ENCODE results near the gene PROC. TPM values are rescaled to one million over a fixed set of nuclear protein-coding genes. Genes with fewer than 3 reads are reported as not detected.
"Not testable (repeated sequence)": the region's sequence is repeated elsewhere in the genome, so short reads cannot be mapped to it uniquely, and the experiment has no call there.

The PROC gene
- total RNA-seq, 1 donor from 2014 or later: under 0.01 TPM

DNA sequence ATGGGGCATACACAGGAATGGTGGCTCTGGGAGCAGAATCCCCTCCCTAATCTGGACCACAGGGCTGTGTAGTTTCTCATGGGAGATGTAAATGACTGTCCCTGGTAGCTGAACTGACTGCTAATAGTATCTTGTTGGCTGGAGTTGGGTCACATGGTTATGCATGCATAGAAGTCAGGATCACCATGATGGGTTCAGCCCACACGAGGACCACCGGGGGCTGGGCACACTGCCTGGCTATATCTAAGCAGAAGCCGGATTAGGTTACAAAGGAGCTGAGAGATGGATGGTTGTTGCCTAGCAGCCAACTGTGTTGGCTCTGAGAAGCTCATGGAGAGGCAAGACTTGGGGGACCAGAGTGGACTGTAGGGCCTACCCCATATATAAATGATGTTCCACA, 23.7 kb upstream of the PROC start:
- no peak for DNase-seq (ENCODE audit: low read depth in 2 of 2)

DNA sequence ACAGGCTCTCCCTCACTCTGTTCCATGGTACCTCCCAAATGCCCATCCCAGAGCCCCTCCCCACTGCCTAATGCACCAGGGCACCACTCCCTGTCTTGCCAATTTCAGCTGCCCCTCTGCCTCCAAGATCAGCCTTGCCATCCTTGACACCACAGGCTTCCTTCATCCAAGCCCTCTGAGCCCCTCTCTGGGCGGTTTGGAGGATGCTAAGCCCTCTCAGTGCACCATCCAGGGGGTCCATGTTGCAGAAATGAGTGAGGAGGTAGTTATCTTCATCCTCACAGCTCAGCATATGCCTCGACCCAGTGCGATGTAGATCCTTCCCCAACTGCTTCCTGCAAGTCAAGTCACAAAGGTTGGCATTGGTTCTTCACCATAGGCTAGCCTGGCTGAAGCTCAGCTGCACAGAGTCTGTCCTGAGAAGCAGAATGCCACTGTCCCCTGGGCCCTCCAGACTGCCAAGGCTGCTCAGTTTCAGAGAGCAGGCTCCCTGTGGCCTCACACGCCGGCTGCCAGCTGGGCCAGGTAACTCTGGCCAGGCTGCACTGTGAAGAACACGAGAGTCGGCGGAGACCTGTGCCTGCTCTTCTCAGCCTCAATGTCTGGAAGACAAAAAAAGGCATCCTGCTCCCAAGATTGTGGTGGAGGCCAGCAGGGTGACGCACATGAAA, 20.5 kb upstream of the PROC start:
- DNase-seq (ENCODE audit: low read depth in 2 of 2): no peak

DNA sequence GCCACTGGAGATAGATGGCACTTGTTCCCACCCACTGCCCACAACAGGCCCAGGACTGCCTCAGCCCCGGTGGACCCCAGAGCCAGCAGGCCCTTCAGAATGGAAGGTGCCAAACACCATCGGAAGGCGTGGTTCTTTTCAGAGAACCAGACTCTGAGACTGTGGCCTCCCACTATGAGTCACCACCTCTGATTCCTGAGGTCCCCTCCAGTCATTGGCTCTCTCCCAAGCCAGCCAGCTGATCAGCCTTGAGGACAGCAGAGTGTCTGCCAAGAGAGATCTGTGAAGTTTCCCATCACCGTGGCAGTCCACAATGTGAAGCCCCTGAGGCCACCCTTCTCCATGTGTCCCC, 20.0 kb upstream of the PROC start:
- peak; percentile 17 to 93 for DNase-seq (ENCODE audit: low read depth in 2 of 2)

DNA sequence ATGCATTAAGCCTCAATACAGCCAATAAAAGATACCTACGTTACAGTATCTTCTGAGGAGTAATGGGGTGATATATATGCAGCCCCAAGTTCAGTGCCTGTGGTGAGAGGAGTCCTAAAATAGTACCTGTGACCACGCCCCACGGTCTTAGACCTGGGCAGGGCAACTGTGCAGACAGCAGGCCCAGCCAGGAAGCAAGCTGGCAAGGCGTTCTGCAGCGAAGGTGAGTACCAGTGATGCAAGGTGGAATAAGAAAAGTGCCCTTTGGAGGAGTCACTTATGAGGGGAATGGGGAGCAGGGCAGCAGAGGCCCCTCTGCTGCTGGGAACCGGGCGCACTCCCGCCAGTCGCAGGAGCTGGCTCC, 17.7 kb upstream of the PROC start:
- no peak for DNase-seq (ENCODE audit: low read depth in 2 of 2)

DNA sequence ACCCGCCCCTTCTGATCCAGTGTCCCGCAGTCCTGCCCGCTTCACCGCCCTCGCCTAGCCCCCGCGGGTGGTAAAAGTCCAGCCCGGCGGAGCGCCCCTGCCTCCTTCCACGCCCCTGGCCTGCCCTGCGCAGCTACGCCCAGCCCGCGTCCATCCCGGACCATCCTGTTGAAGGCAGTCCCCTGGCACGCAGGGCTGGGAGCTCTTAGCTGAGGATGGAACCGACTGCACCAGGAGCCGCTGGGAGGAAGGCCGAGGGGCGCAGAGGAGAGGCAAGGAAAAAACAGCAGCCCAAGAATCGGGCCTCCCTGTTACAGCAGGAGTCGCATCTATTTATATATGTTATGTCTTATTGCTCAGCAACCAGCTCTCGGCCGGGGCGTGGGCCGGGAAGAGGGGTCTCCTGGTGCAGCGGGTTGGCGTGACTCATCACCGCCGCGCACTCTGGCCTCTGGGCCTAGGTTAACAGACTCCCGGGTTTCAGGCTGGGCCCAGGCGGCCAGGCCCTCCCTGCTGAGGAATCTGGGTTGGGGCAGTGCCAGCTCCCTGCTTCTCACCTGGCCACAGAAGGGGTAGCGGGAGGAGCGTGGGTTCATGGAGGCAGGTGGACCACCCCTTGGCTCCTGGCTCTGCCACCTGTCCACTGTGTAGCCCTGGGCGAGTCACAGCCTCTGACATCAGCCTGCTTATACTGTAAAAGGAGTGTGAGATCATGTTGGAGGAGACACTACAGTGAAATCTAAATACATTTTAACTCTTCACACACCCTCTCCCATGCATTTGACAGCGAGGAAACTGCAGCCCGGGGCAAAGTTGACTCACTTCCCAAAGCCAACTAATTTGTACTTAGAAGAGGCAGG, 17.1 kb upstream of the PROC start:
- DNase-seq (ENCODE audit: low read depth in 2 of 2): peak in 1 of 2 donors; percentile 49

DNA sequence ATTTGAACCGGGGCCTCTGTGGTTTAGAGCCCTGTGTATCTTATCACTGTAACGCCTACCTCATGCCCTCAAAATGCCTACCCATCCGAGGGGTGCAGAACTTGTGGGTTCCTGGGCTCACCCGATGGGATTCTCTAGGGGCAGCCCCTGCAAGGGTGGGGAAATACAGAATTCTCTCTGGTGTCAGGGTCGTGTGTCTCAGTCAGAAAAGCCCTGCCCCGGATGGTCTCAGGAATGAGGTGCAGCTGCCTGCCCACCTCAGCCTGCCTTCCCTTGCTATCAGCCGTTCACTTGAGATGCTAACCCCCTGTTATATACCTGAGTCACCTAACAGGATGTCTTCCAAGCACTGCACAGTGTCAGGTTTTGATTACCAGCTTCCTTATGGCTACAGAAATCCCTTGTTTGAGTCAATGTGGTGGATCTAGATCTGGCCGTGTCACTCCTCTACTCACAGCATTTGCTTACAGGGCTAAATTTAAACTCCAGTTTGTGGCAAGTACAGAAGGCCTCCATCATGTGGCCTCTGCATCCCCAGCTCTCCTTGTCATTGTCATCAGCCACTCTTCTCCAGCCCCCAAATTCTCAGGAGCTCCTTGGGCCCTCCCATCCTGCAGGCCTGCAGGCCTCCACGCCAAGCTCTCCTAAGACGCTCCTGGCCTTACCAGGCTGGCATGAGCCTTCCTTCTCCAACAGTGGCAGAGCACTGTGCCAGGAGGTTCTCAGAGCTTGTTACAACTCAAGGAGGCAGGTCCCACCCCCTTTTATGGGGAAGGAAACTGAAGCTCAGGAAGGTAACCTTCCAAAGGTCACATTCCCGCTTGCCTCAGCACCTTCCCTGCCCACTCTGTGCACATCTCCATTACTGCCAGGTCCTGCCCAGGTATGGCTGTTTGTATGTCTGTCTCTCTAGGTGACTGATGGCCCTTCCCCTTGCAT, 16.2 kb upstream of the PROC start:
- DNase-seq (ENCODE audit: low read depth in 2 of 2): no peak

DNA sequence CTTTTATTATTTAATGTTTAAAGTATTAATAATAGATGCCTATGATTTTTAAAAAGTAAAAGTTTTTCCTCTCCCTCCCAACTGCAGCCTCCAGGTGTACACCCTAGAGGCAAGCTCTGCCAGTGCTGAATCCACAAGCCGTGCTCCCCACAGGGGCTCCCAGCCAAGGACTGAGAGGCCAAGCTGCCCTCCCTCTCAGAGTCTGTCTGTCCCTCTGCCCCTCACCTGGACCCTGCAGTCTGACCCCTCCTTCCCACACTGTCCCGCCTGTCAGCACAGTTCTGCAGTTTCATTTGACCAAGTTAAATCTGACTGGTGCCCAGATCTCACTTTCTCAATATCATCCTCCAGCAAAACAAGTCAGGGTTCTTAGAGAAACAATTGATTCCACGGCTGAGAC, 14.8 kb upstream of the PROC start:
- DNase-seq (ENCODE audit: low read depth in 2 of 2): no peak

DNA sequence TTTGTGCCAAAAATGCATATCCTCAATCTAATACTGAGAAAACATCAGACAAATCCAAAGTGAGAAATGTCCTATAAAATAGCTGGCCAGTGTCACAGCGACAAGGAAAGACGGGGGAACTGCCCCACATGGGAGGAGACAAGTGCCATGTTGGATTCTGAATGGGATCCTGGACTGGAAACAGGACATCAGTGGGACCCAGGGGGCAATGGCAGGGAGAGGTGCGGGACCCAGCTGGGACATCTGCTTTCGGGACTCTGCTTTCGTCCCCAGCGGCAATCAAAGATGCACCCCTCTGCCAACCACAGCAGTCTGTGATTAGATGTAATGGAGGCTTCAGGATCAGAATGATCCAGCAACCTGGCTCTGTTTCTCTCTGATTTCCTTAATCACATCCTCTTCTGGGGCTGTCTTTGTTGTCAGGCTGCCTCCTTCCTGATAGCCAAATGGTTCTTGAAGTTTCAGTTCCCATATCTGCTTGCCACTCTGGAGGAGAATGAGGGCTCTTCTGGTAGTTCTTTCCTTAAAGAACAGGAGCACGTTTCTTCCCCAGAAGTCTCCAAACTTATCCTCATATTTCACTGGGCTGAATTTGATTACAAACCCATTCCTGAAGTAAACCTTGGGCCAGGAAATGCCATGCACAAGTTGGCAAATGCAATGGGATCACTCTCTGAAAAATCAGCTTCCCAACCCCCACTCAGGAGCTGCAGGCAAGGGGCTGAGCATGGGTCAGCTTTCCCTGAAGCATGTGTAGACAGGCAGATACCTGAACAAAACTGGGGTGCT, 13.6 kb upstream of the PROC start:
- DNase-seq (ENCODE audit: low read depth in 2 of 2): no peak

DNA sequence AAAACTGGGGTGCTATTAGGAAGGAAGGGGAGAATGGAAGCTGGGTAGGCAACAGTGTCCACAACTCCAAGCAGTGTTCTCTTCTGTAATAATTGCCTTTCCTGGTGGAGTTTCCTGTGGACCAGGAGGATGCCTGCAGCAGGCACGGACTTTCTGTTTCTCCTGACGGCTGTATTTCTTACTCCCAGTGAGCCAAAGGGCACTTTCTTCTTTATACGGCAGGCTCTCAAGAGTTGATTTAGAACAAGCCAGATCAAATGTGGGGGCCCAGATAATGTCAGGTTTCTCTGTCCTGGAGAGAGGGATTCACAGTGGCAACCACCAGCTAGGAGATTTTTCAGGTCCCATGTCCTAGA, 13.0 kb upstream of the PROC start:
- DNase-seq (ENCODE audit: low read depth in 2 of 2): peak in 1 of 2 donors; percentile 44

DNA sequence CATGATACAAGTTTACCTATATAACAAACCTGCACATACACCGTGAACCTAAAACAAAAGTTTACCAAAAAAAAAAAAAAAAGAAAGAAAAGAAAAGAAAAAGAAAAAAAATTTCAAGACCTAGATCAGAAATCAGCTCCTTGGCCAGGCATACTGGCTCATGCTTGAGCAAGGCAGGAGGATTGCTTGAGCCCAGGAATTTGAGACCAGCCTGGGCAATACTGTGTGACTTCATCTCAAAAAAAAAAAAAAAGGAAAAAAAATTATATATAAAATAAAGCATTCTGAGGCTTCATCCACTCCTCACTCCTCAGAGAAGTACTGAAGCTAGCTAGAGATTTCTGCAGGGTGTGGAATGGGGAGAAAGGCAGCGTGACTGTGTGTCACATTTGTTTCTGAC, 11.8 kb upstream of the PROC start:
- DNase-seq (ENCODE audit: low read depth in 2 of 2): no peak

DNA sequence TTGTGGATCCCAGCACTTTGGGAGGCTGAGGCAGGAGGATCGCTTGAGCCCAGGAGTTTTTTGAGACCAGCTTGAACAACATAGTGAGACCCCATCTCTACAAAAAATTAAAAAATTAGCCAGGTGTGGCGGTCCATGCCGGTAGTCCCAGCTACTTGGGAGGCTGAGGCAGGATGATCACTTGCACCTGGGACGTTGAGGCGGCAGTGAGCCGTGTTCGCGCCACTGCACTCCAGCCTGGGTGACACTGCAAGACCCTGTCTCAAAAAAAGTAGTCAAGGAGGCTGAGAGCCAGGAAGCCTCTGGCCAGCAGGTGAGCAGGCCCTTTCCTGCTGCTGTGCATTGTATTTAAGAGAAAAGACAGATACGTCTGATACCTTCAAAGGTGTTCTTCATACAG, 11.1 kb upstream of the PROC start:
- DNase-seq (ENCODE audit: low read depth in 2 of 2): no peak

DNA sequence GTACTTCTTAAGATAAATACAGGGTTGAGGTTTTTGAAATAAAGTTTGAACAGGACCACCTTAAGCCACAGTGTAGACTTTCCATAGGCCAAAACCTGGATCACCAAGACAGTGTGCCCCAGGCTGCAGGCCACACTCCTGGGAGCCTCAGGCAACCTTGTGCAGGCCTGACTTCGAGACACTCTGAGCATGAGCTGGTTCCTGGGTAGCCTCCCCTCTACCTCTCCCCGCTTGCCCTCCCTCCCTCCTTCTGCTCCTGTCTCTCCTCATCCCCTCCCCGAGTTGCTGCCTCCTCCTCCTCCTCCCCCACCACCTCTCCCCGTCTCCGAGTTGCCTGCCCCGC, 10.6 kb upstream of the PROC start:
- no peak for DNase-seq (ENCODE audit: low read depth in 2 of 2)

DNA sequence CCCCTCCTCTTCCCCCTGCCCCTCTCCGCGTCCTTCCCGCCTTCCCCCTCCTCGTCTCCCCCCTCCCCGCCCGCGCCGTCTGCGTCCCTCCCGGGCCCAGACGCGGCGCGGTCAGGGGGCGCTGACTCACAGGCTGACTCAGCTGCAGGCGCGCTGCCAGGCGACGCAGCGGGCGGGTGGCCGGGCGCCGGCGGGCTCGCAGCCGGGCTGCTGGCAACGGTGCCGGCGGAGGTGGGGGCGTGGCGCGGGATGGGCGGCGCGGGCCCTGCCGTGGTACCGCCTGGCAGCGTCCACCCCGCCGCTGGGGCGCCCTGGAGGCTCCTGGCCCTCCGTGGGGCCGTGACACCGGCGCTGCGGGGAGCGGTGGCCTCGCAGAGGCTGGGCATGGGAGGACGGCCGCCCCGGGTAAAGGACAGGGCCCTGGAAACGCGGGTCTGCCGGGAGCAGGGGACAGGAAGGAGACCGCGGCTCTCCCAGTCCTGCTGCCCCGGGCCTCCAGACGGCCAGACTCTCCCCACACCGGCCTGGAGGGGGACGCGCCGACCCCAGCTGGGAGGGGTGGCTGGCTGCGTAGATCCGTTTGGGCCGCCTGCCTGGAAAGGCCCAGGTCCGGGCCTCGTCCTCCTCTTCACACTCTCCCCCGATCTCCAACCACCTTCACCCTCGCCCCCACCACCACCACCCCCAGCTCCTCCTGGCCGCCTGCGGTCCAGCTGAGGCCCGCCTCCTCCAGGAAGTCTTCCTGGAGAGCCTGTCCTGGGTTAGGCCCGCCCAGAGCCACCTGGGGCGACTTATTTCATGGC, 10.0 kb upstream of the PROC start:
- DNase-seq (ENCODE audit: low read depth in 2 of 2): peak; percentile 94

DNA sequence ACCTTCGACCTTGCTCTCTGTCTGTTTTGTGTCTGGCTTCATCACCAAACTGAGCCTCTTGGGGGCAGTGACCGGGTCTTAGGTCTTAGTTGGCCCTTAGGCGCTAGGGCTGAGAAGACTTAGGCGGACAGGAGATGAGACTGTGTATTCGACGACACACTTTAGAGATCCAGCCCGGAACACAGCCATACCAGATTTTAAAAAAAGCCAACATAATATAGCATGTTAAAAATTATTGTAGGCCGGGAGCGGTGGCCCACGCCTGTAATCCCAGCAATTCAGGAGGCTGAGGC, 9.5 kb upstream of the PROC start:
- DNase-seq (ENCODE audit: low read depth in 2 of 2): no peak

DNA sequence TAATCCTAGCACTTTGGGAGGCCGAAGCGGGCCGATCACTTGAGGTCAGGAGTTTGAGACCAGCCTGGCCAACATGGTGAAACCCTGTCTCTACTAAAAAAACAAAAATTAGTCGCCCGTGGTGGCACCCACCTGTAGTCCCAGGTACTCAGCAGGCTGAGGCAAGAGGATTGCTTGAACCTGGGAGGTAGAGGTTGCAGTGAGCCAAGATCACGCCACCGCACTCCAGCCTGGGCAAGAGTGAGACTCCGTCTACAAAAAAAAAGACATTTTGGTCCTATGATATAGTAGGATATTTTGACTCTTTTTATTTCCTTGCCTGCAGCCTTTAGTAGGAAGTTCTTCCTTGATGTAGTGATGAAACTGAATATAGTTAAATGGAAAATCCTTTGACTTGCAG, 8.5 kb upstream of the PROC start:
- DNase-seq (ENCODE audit: low read depth in 2 of 2): not testable (repeated sequence)

DNA sequence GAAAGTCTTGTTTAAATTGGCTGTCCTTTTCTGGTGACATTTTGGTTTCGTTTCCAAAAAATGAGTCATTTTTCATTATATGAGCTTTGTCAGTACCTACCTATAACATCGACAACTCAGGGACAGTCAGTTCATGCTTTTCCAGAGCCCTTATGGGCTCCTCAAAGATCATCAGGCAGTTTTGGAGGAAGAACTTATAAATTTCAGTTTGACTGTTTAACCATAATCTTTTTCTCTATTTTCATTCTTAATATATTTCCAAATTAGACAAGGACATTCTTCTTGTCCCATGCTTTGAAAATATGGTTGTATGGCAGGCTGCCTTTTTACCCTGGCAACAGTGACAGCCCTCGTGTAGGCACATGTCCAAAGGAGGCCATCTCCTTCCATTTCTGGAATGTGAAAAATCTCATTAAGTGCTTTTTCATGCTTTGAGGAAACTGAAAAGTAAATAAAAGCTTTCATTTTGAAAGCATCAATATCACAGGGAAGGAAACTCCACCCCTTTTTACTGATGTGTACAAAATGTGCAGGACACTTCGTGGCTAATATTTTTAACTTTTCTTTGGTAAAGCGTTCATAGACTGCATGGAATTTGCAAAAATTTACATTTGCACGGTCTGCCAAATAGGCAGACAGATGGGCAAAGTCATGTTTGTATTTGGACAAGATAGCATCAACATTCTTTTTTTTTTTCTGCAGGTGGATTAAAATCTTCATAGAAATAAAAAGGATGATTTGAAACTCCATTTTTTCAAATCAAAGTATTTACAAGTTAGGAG, 7.2 kb upstream of the PROC start:
- peak; percentile 76 to 77 for DNase-seq (ENCODE audit: low read depth in 2 of 2)

DNA sequence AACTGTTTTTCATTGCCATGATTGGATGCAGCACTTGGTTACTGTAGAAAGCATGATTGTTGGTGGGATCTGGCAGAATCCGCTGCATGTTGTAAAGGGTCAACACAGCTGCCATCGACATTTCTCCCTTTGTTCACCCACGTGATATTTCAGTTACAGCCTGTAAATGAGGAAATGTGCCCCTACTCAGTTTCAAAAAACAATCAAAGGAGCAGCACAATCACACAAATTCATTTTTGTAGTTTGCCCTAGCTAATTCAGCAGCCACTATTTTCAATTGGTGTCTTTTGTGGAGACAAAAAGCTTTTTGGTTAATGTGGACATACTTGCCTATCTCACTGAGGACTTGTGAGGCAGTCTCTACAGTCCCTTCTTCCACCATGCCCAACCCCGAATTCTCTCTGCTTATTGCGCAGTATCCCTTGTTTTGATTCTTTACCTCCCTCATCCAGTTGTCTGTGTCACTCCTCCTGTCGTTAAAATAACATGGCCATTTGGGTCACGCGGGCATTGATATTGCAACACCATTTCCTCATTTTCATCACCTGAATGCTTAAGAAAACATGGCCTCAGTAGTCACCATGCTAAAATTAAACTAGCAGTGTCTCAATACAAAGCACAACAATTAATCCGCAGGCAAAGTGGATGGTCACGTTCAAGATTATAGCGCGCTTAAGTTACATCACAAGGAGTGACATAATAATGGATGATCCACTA, 6.4 kb upstream of the PROC start:
- peak in 1 of 2 donors; percentile 73 for DNase-seq (ENCODE audit: low read depth in 2 of 2)

DNA sequence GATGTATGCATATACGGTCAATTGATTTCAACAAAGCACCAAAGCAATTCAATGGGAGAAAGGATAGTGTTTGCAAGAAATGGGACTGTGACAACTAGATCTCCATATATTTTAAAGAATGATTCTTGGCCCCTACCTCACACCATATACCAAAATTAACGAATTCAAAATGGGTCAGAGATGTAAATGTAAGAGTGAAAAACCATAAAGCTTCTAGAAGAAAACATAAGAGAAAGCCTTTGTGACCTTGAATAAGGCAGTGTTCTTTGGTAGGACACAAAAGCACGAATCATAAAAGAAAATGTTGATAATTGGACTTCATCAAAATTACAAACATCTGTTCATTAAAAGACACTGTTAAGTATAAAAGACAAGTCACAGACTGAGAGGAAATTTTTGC, 5.0 kb upstream of the PROC start:
- no peak for DNase-seq (ENCODE audit: low read depth in 2 of 2)
